Right lung (tissue), 5 donors: ENCODE data around the gene ITPK1. TPM values are rescaled to one million over a fixed set of nuclear protein-coding genes. Genes with fewer than 3 reads are reported as not detected.

Experiments
- DNase-seq, 2 donors: peaks; one replicate each; pipeline ENCODE4 v3.0.0-alpha.2; 2013
- polyA plus RNA-seq, 5 donors: library from polyadenylated mRNA; unstranded; fragments of 120-200 nt; gene quantifications; one replicate each; pipeline versions ENCODE4 v1.2.1 to v1.2.3, GENCODE V29; 2013; ENCODE audit warnings: inconsistent platforms in 1 of 5, low replicate concordance in 1 of 5; ENCODE audit not compliant: insufficient read length in 5 of 5, insufficient read depth in 1 of 5

Gene ITPK1
- polyA plus RNA-seq, 5 donors = 17.4 to 26.1 (median 19.9) TPM

DNA sequence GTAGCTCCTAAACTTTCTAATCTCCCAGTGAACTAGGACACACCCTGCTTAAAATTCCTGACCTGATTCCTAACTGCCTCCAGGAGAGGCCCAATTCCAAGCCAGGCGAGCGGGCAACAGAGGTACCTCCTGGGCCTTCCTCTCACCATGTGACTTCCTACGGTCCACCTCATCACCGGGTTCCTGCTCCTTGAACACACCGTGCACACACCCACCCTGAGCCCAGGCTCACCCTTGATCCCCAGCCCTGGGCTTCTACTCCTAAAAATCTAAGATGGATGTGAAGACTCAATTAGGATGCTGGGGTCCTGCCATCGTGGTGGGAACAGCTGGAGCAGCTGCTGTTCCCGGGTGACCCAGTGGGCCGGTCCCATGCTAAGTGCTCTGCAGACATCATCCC is 124.2 kb downstream of the ITPK1 start:
- no peak for DNase-seq

DNA sequence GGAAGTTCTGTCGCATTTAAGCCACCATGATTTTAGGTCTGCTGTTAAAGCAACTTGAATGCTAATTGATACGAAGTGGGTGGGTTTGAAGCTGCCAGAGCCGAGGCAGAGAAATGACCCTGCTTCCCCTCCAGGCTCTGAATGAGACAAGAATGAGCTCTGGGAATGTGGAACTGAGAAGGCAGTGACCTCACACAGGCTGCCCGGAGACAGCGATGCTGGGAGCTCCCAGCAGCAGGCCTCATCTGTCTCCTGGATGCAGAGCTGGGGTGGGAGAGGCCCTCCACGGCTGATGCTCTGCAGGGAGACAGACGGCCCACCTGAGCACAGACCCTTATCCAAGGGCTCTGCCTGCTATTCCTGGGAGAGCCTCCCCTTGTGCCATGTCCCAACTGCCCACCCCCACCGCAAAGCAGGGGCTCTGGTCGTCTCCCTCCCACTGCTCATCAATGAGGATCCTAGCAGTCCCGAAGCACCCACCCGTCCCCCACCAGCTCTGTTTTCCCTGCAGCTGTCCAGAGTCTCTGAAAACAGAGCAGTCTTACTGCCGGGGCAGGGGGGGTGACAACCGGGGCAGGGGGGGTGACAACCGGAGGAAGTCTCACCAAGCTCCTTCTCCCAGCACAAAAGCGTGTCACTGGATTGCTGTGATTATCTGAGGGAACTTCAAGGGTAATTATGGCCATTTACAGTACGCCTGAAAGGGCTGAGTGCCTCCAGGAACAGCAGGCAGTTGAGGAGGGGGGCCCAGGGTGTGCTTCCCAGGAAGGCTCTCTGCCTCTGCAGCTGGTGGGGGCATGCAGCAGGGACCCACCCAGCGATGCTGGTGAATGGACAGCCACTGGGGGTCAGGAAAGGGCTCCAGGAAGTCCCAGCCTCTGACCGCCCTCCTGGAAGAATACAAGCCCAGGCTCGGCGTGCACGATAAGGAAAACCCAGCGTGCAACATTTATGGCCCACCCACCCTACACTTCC is 125.0 kb downstream of the ITPK1 start:
- DNase-seq = no peak

DNA sequence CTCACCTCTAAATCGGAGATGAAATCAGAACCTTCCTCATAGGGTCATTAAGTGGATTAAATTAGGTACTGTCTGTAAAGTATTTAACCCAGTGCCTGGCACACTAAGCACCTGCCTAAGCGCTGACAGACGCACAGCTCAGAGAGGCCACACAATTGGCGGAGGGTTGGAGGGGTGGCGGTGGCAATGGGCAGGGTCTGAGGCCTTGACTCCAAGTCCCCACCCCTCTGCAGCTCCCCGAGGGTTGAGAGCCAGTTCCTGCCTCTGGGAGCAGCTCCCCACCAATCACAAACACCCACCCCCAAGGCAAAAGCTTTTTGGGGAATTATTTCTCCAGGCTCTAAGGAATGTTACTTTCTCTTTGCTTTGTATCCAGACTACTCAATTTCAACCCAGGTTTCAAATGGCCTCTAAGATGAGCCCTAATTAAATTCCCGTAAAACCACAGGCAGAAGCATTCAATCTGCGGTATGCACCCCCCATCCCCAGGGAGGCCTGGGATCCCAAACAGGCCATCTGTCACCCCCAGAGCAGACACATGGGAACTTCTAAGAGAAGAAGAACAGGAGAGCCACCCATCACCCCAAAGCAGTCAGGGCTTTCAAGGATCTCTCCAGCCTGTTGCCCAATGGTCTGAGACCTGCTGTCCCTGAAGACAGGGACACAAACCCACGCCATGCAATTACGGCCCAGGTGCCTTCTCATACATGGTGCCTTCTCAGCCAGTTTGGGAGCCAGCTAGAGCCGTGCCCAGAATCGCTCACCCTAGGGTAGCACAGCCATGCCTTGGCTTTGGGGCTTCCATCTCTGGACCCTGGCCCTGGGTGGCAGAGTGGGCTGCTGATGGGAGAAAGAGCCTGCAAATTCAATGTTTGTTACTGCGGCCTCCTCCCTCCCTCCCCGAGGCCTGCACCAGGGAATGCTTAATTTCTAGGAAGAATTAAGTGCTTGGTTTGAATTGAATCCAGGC is 126.7 kb downstream of the ITPK1 start:
- no peak for DNase-seq

DNA sequence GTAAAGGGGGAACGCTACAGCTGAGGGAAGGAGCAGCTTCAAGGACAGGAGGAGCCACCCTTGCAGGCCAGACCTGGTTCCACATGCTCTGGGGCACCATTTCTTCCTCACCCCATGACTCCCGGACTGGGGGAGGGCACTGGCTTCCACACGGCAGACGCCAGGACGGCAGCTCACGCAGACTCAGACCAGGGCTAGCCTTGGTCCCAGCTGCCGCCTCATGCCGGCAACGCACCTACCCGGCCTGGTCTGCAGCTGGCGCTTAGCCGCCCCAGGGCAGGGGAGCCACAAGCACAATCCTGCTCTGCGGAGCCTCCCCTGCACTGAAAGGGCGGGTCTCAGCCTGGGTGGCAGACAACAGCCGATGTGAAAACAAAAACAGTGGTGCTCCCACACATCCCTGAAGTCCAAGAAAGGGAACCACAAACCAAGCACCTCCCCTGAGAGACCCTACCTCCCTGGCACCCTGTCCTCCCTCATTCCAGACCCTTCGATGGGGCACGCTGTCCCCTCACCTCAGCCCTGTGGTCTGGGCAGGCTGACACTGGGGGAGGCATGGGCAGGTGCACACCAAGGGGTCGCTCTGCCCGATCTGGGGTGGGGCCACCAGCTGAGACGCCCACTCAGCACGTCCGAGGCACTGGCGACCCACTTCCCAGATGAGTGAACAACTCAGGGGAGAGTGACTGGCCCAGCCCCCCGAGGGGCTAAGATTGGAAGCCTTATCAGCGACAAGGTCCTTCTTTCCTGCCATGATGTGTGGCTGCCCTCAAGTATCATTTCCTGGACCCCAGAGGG is 127.8 kb downstream of the ITPK1 start:
- DNase-seq = no peak

DNA sequence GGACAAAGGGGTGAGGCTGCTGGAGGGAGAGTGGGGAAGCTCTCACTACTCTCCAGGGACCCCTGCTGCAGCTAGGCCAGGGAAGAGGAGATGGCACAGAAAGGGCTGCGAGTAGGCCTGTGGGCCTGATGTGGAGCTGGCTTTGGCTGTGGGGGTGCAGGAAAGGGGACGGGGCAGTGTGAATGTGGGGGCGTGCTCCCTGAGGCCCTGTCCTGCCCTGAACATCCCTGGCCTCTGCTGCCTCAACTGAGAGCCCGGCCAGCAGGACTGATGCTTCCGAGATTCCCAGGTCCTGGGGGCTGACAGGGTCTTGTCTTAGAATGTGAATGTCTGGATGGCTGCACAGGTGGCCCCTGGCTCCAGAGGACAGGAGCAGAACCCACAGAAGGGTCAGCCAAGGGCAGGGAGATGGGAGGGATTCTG is 128.6 kb downstream of the ITPK1 start:
- DNase-seq = no peak

DNA sequence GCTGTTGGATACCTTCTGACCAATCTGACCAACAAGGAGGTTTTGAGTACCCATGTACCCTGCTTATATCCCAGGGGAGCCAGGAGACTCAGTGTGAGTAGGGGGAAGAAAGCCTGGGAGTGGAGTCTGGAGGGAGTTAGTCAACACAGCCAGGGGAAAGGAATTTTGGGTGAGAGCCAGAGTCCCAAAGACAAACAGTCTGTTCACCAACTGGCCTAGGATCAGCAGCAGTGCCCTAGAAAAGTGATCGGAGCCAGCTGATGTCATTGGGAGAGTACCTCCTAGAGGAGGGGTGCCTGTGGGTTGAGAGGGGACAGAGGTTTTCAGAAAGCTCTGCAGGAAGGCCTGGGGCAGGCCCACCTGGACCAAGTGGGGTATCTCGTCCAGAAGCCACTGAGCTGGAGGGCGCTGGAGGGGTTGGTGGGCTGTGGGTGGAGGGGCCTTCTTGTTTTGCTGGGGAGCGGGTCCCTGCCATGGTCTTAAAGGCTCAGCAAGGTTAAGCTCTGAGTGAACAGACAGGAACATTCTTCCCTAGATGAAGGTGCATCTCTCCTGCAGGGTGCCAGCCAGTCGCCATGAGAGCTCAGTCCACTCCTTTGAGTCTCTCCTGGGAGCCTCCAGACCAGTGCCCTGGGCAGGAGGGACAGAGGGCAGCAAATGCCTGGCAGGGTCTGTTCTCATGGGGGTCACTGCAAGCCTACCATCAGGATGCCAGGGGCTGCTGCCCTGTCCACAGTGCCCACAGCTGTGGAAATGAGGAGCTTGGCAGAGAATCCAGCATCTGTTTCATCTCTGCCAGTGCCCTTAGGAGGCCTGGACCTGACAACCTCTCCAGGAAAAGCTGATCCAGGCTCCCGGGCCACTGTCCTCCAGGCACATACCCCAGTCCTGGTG is 129.2 kb downstream of the ITPK1 start:
- peak; percentile 35 to 48 for DNase-seq

DNA sequence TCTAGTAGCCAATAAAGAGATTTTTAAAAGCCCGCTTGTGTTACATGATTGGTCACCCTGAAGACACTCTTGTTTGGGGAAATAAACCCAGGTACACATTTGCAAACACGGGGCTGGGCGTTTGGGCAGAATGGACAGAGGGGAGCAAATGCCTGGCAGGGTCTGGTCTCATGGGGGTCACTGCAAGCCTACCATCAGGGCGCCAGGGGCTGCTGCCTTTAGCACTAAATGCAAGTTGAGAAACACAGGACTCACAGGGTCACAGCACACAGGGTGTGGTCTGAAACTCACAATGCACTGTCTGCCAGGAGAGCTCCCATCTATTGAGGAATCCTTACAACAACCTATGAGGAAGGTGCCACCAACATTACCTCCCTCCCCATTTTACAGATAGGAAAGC is 130.2 kb downstream of the ITPK1 start:
- no peak for DNase-seq

DNA sequence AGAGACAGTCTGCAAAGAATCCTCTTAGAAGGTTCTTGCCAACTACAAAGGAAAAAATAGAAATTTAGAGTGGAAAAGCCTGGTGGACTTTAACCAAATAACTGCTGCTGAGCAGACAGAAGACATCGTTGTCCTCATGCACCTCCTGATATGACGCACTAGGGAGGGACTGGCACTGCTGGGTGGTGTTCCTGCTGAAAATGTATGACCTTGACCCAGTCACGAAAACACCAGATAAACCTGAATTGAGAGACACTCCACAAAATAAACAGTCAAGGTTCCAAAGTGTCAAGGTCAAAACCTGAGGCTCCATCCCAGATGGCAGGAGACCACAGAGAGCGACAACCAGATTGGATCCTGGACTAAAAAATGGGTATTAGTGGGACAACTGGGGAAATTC is 130.8 kb downstream of the ITPK1 start:
- no peak for DNase-seq

DNA sequence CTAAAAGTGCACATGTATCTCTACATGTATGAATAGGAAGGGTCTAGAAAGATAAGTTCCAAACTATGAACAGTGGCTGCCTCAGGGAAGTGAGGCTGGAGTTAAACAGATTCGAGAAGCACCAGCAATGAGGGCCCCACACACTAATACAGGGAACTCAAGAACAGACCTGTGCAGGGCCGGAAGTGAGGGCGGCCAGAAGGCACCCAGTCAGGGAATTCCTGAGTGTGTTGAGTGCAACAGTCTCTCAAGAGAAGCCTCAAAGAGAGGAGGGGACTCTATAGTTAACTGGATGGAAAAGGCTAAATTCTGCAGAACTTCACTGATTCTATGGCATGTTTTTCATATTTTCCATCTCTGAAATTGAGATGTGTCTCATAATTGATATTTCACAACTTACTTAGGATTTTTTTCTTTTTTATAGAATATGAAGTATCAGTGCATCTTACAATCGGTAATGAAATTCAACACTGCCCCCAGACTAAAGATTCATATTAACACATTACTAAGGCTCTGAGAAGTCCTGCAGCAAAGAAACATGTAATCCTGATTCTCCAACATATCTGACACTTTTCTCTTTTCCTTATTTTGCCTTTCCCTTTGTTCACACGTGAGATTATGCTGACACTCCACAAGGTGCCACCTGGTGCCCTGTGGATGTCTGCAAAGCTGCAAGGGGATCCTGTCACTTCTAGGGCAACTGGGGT is 131.5 kb downstream of the ITPK1 start:
- no peak for DNase-seq

DNA sequence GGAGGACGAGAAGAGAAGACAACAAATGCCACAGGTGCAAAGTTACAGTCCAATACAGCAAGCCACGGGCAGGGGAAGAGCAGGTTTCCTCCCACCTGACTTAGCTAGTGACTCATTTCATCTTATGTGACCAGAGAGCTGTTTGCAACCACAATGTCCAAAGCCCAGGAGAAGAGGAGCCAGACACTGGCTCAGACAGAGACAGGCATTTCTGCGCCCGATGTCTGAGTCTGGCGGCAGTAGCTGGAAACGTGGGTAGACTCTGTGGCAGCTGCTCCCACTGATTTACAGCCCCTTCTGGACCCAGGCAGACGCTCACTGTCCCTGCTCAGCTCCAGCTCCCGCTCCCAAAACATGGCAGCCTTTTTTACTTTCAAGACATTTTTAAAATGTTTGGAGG is 132.8 kb downstream of the ITPK1 start:
- no peak for DNase-seq

DNA sequence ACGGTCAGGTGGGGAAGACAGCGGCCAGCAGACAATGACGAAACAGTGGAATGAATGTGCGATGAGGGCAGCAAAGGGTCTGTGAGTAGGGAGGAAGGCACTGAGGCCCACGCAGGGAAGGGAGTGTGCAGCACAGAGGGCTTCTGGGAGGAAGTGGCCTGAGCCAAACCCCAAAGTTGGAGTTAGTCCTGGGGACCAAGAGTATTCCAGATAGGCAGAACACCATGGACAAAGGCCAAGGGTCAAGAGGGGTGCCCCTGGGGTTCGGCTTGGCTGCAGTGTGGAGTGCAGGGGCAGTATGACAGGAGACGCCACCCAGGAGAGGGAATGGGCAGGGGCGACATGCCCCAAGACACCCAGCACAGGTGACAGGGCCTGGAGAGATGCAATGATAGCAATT is 134.0 kb downstream of the ITPK1 start:
- DNase-seq = no peak

DNA sequence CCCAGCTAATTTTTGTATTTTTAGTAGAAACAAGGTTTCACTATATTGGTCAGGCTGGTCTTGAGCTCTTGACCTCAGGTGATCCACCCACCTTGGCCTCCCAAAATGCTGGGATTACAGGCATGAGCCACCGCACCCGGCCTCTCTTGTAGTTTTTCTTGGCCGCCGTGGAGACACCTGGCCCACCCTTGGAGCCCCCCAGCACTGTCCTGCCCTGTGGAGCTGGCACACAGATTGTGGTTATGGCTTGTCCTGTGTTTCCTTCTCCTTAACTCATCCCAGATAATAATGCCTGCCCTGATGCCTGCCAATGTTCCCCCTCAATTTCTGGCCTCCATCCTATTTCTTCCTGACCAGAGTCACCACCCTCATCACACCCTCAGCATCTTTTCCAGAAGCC is 134.9 kb downstream of the ITPK1 start:
- DNase-seq = no peak

DNA sequence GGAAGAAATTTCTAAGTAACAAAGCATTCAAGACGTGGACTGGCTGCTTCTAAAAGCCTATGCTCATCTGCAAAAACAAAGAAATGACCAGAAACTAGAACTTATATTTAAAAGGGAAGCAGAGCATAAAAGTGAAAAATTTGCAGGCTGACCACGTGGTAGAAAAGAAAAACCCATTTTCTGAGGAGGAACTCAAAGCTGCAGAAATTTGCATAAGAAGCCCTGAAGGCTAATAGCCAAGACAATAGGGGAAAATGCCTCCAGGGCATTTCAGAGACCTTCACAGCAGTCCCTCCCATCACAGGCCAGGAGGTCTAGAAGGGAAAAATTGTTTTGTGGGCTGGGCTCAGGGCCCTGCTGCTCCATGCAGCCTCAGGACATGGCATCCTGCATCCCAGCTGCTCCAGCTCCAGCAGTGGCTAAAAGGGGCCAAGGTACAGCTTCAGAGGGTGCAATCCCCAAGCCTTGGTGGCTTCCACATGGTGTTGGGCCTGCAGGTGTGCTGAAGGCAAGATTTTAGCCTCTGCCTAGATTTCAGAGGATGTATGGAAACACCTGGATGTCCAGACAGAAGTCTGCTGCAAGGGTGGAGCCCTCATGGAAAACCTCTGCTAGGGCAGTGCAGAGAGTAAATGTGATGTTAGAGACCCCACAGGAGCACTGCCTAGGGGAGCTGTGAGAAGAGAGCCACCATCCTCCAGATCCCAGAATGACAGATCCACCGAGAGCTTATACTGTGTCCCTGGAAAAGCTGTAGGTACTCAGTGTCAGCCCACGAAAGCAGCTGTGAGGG is 137.3 kb downstream of the ITPK1 start:
- DNase-seq = no peak

DNA sequence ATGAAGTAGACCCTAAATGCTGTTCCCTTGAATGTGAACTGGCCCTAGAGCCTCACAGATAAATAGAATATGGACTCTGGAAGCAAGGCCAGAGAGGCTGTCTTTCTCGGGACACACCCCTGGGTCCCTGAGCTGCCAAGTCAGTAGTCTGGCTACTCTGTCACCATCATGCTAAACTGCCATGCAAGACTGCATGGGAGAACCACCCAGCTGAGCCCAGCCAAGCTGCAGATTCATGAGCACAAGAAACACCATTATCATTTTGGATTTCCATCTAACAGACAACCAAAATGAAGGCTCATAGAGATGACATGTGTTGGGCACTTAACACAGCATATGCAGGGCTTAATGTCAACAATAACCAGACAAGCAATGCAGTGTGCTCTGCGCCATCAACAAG is 139.5 kb downstream of the ITPK1 start:
- DNase-seq = no peak

DNA sequence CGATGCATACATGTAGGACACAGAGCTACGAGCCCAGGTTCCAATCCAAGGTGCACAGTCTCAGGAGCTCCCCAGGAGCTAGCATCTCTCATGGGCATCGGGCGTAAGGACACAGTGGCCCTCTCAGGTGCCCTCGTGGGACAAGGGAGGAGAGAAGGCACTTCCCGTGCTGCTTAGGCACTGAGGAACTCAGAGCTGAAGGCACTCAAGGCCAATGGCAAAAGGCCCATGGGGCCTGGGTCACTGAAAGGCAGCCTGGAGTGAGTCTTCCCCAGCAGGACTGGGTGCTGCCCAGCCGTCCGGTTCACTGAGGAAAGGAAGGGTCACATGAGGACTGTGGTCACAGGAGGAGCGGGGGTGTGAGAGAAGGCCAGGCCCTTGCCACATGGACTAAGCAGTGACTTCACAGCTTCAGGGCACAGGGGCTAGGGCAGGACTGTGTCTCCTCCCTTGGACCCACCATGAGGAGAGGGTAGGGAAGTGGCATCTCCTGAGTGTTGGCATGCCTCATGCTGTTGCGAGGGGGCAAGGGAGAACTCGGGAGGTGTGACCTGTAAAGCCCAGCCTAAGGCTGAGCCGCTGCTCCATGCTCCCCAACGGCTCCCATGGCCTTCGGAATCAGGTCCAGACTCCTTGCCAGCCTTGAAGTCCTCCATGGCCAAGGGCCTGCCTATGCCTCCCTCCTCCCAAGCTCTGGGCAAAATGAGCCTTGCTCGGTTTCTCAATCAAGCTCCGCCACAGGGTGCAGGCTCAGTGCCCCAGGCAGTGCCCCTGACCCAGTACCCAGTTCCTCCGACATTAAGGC is 141.0 kb downstream of the ITPK1 start:
- DNase-seq = no peak

DNA sequence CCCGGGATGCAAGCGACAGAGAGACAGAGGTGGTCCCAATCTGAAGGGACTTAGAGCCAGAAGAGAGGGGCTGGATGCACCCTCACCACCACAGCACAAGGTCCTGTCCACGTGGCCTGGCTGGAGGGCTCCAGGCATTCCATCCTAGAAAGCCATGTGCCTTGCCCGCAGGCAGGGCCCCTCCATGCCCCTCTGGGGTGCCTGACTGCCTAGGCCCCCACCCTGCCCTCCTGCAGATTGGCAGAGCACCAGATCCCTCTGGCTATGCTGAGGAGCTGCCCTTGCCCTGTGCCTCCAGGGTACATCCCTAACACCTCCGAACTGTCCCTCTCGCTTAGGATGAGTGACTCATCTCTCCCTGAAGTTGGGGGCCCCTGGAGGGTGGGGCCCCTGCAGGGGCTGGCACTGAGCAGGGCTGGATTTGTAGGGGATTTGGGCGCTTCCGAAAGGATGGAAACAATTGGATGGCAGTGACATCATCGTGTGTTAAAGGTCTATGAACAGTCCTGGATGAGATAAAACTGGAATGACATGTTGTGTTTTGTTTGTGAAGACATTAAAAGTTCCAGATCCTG is 141.8 kb downstream of the ITPK1 start:
- DNase-seq = no peak

DNA sequence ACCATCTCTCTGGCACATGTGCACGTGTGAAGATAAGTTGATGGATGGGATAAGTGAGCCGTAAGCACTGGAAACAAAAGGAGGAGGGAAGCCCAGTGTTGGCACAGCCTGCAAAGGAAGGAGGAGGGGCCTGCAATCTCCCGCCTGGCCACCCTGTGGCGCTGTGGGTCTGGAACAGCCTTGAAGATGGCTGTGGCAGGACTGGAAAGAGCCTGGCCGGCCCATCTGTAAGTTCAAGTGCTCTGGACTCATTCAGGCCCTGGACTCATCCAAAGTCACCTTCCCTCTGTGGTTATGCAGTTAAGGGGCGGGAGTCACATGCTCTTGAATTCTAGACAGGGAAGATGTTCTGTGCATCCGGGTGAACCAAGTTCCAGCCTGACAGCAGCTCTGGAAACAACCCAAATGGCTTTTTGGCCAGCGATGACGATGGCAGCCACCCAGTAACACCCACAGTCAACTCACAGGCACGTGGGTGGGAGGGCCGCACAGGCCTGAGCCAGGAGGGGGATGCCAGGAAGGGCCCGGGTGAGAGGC is 142.4 kb downstream of the ITPK1 start:
- DNase-seq = no peak
